SK-N-SH (cell line): ENCODE measurements around the gene TMEM200B. TPM values are rescaled to one million over a fixed set of nuclear protein-coding genes. Genes with fewer than 3 reads are reported as not detected.
"Not testable (repeated sequence)": the region's sequence is repeated elsewhere in the genome, so short reads cannot be mapped to it uniquely, and the experiment has no call there.

Experiments
- CTCF ChIA-PET: fragments of 300-600, 350-600 bp; formaldehyde crosslinking; extraction: SDS; loops from one replicate; lab custom pipeline; 2021; lab: Yijun Ruan, JAX
- POLR2A ChIA-PET: fragments of 350-600 bp; sonication (Branson Sonifier 250); formaldehyde crosslinking; extraction: SDS; loops from one replicate; lab custom pipeline; 2020; ENCODE audit warnings: antibody characterized with exemption, inconsistent platforms; lab: Yijun Ruan, JAX
- DNase-seq: peaks from one replicate; pipeline ENCODE4 v3.0.0; 2012
- H2AFZ ChIP-seq: fragments of 200-600 bp; sonication (generic); 2 replicates; pipeline ENCODE4 v1.8.1; 2016; ENCODE audit warnings: antibody characterized with exemption, mild to moderate bottlenecking, low read depth
- H3F3A ChIP-seq: fragments of 200-600 bp; sonication (generic); replicated peaks from 2 replicates; pipeline ENCODE3; 2016; ENCODE audit warnings: antibody characterized with exemption, mild to moderate bottlenecking; ENCODE audit not compliant: insufficient read depth
- H3K27ac ChIP-seq, 2 experiments: fragments of 200-500 bp in 1 of 2; fragments of 200-600 bp in 1 of 2; sonication (Bioruptor generic) in 1 of 2; sonication (generic), shearing (Covaris generic) in 1 of 2; 2 replicates each; pipeline versions ENCODE4 v1.5.1 to v1.6.1; 2014 to 2016; ENCODE audit warnings: low read depth in 2 of 2, inconsistent platforms in 1 of 2, low read length in 1 of 2, mild to moderate bottlenecking in 1 of 2, mixed read lengths in 1 of 2
- H3K27me3 ChIP-seq: fragments of 200-600 bp; sonication (generic), shearing (Covaris generic); 2 replicates; pipeline ENCODE4 v1.6.1; 2016; ENCODE audit warnings: mixed run types; ENCODE audit not compliant: insufficient read depth
- H3K36me3 ChIP-seq, 2 experiments: fragments of 200-500 bp in 1 of 2; fragments of 200-600 bp in 1 of 2; sonication (Bioruptor generic) in 1 of 2; sonication (generic) in 1 of 2; replicated peaks in 1 of 2; 2 replicates each; pipeline versions ENCODE3 to v1.5.1; 2014 to 2016; ENCODE audit warnings: low read length in 1 of 2, mild to moderate bottlenecking in 1 of 2; ENCODE audit not compliant: insufficient read depth in 2 of 2, control insufficient read depth in 1 of 2
- H3K4me1 ChIP-seq, 2 experiments: fragments of 200-500 bp in 1 of 2; fragments of 200-600 bp in 1 of 2; sonication (Bioruptor generic) in 1 of 2; sonication (generic), shearing (Covaris generic) in 1 of 2; 2 replicates each; pipeline versions ENCODE4 v1.5.1 to v1.6.1; 2014 to 2016; ENCODE audit warnings: low read depth in 1 of 2, low read length in 1 of 2, mixed run types in 1 of 2; ENCODE audit not compliant: insufficient read depth in 2 of 2, control insufficient read depth in 1 of 2
- H3K4me2 ChIP-seq: fragments of 200-600 bp; sonication (generic), shearing (Covaris generic); 2 replicates; pipeline ENCODE4 v1.6.1; 2017; ENCODE audit warnings: mixed run types
- H3K4me3 ChIP-seq, 2 experiments: fragments of 200-500 bp in 1 of 2; fragments of 200-600 bp in 1 of 2; sonication (Bioruptor generic) in 1 of 2; sonication (generic), shearing (Covaris generic) in 1 of 2; 2 replicates each; pipeline versions ENCODE4 v1.5.1 to v1.8.1; 2014 to 2016; ENCODE audit warnings: low read depth in 2 of 2, inconsistent platforms in 1 of 2, low read length in 1 of 2, mild to moderate bottlenecking in 1 of 2, mixed read lengths in 1 of 2, moderate library complexity in 1 of 2
- H3K79me2 ChIP-seq: fragments of 200-600 bp; sonication (generic); 2 replicates; pipeline ENCODE4 v1.8.1; 2017; ENCODE audit warnings: mild to moderate bottlenecking; ENCODE audit not compliant: insufficient read depth
- H3K9ac ChIP-seq: fragments of 200-600 bp; sonication (generic); 2 replicates; pipeline ENCODE4 v1.6.1; 2017; ENCODE audit warnings: mixed run types
- H3K9me2 ChIP-seq: fragments of 200-600 bp; sonication (generic); 2 replicates; pipeline ENCODE4 v1.6.1; 2017; ENCODE audit warnings: mixed run types
- H3K9me3 ChIP-seq: fragments of 200-600 bp; sonication (generic); 2 replicates; pipeline ENCODE4 v1.6.1; 2017; ENCODE audit warnings: mixed run types, mild to moderate bottlenecking, moderate library complexity
- H4K20me1 ChIP-seq: fragments of 200-600 bp; sonication (generic); 2 replicates; pipeline ENCODE4 v1.6.1; 2017; ENCODE audit warnings: mild to moderate bottlenecking, mixed run types; ENCODE audit not compliant: insufficient read depth
- CTCF ChIP-seq: fragments of 200-600 bp; sonication (generic); IDR thresholded peaks from 2 replicates; pipeline ENCODE4 v1.6.1; 2017; ENCODE audit warnings: antibody characterized with exemption, mild to moderate bottlenecking, moderate library complexity
- EP300 ChIP-seq, 2 experiments: IDR thresholded peaks; 2 replicates each; pipeline versions ENCODE4 v1.4.0 to v1.6.1; 2012; ENCODE audit warnings: borderline replicate concordance in 1 of 2, low read depth in 1 of 2, low read length in 1 of 2
- FOSL2 ChIP-seq: IDR thresholded peaks from 2 replicates; pipeline ENCODE4 v1.4.0; 2012; ENCODE audit warnings: low read depth, mild to moderate bottlenecking, moderate library complexity, borderline replicate concordance
- GATA2 ChIP-seq: sonication (generic); formaldehyde crosslinking; IDR thresholded peaks from 2 replicates; pipeline ENCODE4 v1.5.0; 2020; ENCODE audit warnings: mild to moderate bottlenecking, missing genetic modification reagents
- IRF3 ChIP-seq: fragments of 150-350 bp; IDR thresholded peaks from 2 replicates; pipeline ENCODE4 v1.6.1; 2016; ENCODE audit warnings: mild to moderate bottlenecking, low read depth, low read length
- MEF2A ChIP-seq: IDR thresholded peaks from 2 replicates; pipeline ENCODE4 v1.4.0; 2012; ENCODE audit warnings: low read depth, borderline replicate concordance
- NRF1 ChIP-seq: IDR thresholded peaks from 2 replicates; pipeline ENCODE4 v1.6.1; 2012; ENCODE audit warnings: low read depth, mild to moderate bottlenecking, low read length
- PBX3 ChIP-seq: IDR thresholded peaks from 2 replicates; pipeline ENCODE4; 2012
- REST ChIP-seq: IDR thresholded peaks from 2 replicates; pipeline ENCODE4 v1.6.1; 2012; ENCODE audit warnings: mild to moderate bottlenecking, low read depth, low read length, moderate library complexity
- RXRA ChIP-seq: IDR thresholded peaks from 2 replicates; pipeline ENCODE4 v1.4.0; 2012; ENCODE audit warnings: low read depth, mild to moderate bottlenecking, borderline replicate concordance
- SMC3 ChIP-seq: IDR thresholded peaks from 2 replicates; pipeline ENCODE4 v1.6.1; 2012; ENCODE audit warnings: low read depth, low read length, improper control_type of control experiment
- TAF1 ChIP-seq: IDR thresholded peaks from 2 replicates; pipeline ENCODE4 v1.6.1; 2012; ENCODE audit warnings: low read depth, mild to moderate bottlenecking, low read length, moderate library complexity, borderline replicate concordance
- USF1 ChIP-seq: IDR thresholded peaks from 2 replicates; pipeline ENCODE4 v1.4.0; 2012; ENCODE audit warnings: low read depth, borderline replicate concordance
- ZBTB33 ChIP-seq: IDR thresholded peaks from 2 replicates; pipeline ENCODE4 v1.4.0; 2012; ENCODE audit warnings: low read depth, borderline replicate concordance
- WGBS: methylation state at CpG from one replicate; pipeline ENCODE4 v1.1.6; 2017; ENCODE audit warnings: low lambda C conversion rate; 5-methylcytosine and 5-hydroxymethylcytosine counted together
- polyA plus RNA-seq, 3 experiments: library from polyadenylated mRNA; depleted of rRNA; stranded (reverse); fragments of >200 nt; gene quantifications; 2 replicates each; pipeline ENCODE4 v1.2.3, GENCODE V29; 2012

Gene TMEM200B
- polyA plus RNA-seq, 1 of the 3 experiments (the other 2 are of a cell fraction): 1.5 TPM

- no peak overlapping the region for H3K4me3 ChIP-seq
- 87% methylated on average over 7 of the region's 7 CpGs for WGBS
- no peak overlapping the region for H3K4me2 ChIP-seq
- H3K79me2 ChIP-seq: no peaks in the 10 kb centered on the region
- H2AFZ ChIP-seq: no peak overlapping the region
- no peak overlapping the region for H3K9ac ChIP-seq
- H3K36me3 ChIP-seq: no peaks in the 10 kb centered on the region
- H3K4me1 ChIP-seq: no peaks in the 10 kb centered on the region
- CTCF ChIA-PET: interaction anchor here (0.8 to 4.4 kb wide), 4 partner anchors 9 to 235 kb away, joined by 3 to 20 read pairs (median 7); partner anchors contain the start of gene TMEM200B
- H3K27ac ChIP-seq: no peak overlapping the region
- H3K27me3 ChIP-seq: no peaks in the 10 kb centered on the region
- TF ChIP-seq NRF1 (no peak), ZBTB33 (no peak), IRF3 (no peak), GATA2 (CRISPR knock-in tag) (no peak), REST (no peak), FOSL2 (no peak), SMC3 (no peak), EP300 (IDR thresholded peaks at IDR 0.05; ENCODE audit: borderline replicate concordance in 1 of 2, low read depth in 1 of 2, low read length in 1 of 2) (no peak), PBX3 (no peak), TAF1 (no peak), RXRA (no peak), MEF2A (no peak), USF1 (no peak), CTCF (no peak)
- TF ChIP-seq, all 33 proteins: peak for 0
- no peaks in the 10 kb centered on the region for H3F3A ChIP-seq
- POLR2A ChIA-PET: interaction anchor here (1.1 kb wide), 1 partner anchor 9 kb away, joined by 3 read pairs; no protein-coding TSS in a partner anchor
- no peak for DNase-seq
- no peaks in the 10 kb centered on the region for H4K20me1 ChIP-seq
- H3K9me3 ChIP-seq: no peaks in the 10 kb centered on the region
- no peaks in the 10 kb centered on the region for H3K9me2 ChIP-seq
Observed at GRCh38 chr1:29112705-29113412, 10.8 kb downstream of the TMEM200B start.

- not testable (repeated sequence) for H3K4me3 ChIP-seq, H3K4me2 ChIP-seq, H3K9ac ChIP-seq, H3K27me3 ChIP-seq, H3F3A ChIP-seq, H3K27ac ChIP-seq, H2AFZ ChIP-seq, H3K36me3 ChIP-seq, H3K9me2 ChIP-seq, H3K79me2 ChIP-seq, H3K4me1 ChIP-seq, H3K9me3 ChIP-seq, DNase-seq, H4K20me1 ChIP-seq
- ChIA-PET POLR2A (interaction anchor here (0.6 kb wide), 1 partner anchor 57 kb away, joined by 5 read pairs; no protein-coding TSS in a partner anchor), CTCF (interaction anchor here (1.2 to 2.4 kb wide), 3 partner anchors 13 to 226 kb away, joined by 3 to 16 read pairs (median 7); no protein-coding TSS in a partner anchor)
- WGBS: 89% methylated on average over 6 of the region's 6 CpGs
Observed at GRCh38 chr1:29108041-29108440, 15.7 kb downstream of the TMEM200B start.
